ENCODE measurements around the gene RELN. TPM values are rescaled to one million over a fixed set of nuclear protein-coding genes. Genes with fewer than 3 reads are reported as not detected.

Gene RELN
- total and polyA plus RNA-seq, 2 experiments from 2014 or later = 3.9 to 22.0 TPM

DNA sequence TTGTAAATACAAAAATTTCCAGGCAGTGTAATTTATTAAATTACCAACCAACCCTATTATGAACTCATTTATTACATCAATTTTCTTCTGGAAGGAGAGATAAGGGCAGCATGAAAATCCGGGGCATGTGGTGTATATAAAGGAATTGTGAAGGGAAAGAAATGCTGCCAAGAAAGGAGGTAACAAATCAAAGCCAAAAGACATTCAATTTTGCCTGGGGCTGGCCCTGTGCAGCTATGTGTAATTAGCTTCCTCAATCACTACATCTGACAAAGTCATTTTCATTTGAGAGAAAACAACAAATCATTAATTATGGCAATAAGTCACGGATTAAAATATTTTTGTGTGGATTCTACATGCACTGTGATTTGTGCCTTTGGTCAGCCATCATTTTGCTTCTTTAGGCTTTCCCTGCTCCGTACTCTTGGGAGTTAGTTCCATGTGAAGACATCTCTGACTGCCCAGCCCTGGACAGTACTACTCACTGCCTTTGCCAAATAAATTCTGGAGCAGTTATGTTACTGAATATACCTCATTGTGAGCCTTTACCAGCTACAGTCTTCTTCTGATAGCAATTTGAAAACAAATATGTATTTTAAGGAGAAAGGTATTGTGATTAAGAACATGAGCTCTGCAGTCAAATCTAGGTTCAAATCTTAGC, 191.7 kb downstream of the RELN start:
- no peak for DNase-seq (ENCODE audit: low spot score)
- H3K9me3 ChIP-seq (ENCODE audit: low read depth) = no peaks in the 10 kb centered on the region
- H3K79me2 ChIP-seq = no peaks in the 10 kb centered on the region
- TF ChIP-seq EZH2phosphoT487 (IDR thresholded peaks at IDR 0.05; ENCODE audit: low read depth, severe bottlenecking, unreplicated experiment) (no peak), EZH2 (IDR thresholded peaks at IDR 0.05; ENCODE audit: borderline replicate concordance) (no peak)
- TF ChIP-seq, protein P1, sequence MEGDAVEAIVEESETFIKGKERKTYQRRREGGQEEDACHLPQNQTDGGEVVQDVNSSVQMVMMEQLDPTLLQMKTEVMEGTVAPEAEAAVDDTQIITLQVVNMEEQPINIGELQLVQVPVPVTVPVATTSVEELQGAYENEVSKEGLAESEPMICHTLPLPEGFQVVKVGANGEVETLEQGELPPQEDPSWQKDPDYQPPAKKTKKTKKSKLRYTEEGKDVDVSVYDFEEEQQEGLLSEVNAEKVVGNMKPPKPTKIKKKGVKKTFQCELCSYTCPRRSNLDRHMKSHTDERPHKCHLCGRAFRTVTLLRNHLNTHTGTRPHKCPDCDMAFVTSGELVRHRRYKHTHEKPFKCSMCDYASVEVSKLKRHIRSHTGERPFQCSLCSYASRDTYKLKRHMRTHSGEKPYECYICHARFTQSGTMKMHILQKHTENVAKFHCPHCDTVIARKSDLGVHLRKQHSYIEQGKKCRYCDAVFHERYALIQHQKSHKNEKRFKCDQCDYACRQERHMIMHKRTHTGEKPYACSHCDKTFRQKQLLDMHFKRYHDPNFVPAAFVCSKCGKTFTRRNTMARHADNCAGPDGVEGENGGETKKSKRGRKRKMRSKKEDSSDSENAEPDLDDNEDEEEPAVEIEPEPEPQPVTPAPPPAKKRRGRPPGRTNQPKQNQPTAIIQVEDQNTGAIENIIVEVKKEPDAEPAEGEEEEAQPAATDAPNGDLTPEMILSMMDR (IDR thresholded peaks at IDR 0.05; ENCODE audit: poor library complexity) = no peak
- no peak overlapping the region for H3K4me2 ChIP-seq
- 71% methylated on average over 3 of the region's 3 CpGs for WGBS (ENCODE audit: low lambda C conversion rate, missing lambda C conversion rate)
- no peaks in the 10 kb centered on the region for H4K20me1 ChIP-seq (ENCODE audit: insufficient read depth, poor library complexity, severe bottlenecking)
- H3K36me3 ChIP-seq (replicated peaks; ENCODE audit: insufficient read depth, low read depth) = no peaks in the 10 kb centered on the region
- no peak overlapping the region for H2AFZ ChIP-seq
- no peak overlapping the region for H3K27ac ChIP-seq
- H3K4me3 ChIP-seq = no peak overlapping the region
- no peaks in the 10 kb centered on the region for H3K9me2 ChIP-seq (replicated peaks; ENCODE audit: insufficient read depth)
- no peaks in the 10 kb centered on the region for H3K27me3 ChIP-seq
- H3K4me1 ChIP-seq (ENCODE audit: insufficient read depth) = no peaks in the 10 kb centered on the region

DNA sequence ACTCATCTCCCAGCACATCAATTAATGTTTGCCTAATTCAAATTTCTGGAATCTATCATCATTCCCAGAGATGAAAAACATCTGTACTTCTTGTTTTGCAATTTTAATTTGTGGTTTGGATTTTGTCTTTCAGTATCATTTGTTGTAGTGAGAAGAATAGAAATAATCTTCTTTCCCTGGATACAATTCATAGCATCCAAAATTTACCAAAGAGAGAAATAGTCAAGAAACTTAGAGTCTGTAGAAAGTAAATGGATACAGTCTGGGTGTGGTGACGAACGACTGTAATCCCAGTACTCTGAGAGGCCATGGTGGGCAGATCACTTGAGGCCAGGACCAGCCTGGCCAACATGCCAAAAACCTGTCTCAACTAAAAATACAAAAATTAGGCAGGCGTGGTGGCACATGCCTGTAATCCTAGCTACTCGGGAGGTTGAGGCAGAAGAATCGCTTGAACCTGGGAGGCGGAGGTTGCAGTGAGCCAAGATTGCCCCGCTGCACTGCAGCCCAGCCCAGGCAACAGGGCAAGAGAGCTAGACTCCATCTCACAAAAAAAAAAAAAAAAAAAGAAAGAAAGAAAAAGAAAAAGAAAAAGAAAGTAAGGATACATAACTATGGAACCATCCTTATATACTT, 193.0 kb downstream of the RELN start:
- Histone ChIP-seq H3K27me3 (no peaks in the 10 kb centered on the region), H2AFZ (no peak overlapping the region), H3K4me3 (no peak overlapping the region), H4K20me1 (ENCODE audit: insufficient read depth, poor library complexity, severe bottlenecking) (no peaks in the 10 kb centered on the region), H3K79me2 (no peaks in the 10 kb centered on the region), H3K36me3 (replicated peaks; ENCODE audit: insufficient read depth, low read depth) (no peaks in the 10 kb centered on the region), H3K9me2 (replicated peaks; ENCODE audit: insufficient read depth) (no peaks in the 10 kb centered on the region), H3K27ac (no peak overlapping the region), H3K4me1 (ENCODE audit: insufficient read depth) (no peaks in the 10 kb centered on the region), H3K4me2 (no peak overlapping the region), H3K9me3 (ENCODE audit: low read depth) (no peaks in the 10 kb centered on the region)
- 93% methylated on average over 7 of the region's 7 CpGs for WGBS (ENCODE audit: low lambda C conversion rate, missing lambda C conversion rate)
- TF ChIP-seq EZH2 (IDR thresholded peaks at IDR 0.05; ENCODE audit: borderline replicate concordance) (no peak), EZH2phosphoT487 (IDR thresholded peaks at IDR 0.05; ENCODE audit: low read depth, severe bottlenecking, unreplicated experiment) (no peak)
- TF ChIP-seq, protein P1 (IDR thresholded peaks at IDR 0.05; ENCODE audit: poor library complexity) = no peak
- no peak for DNase-seq (ENCODE audit: low spot score)

DNA sequence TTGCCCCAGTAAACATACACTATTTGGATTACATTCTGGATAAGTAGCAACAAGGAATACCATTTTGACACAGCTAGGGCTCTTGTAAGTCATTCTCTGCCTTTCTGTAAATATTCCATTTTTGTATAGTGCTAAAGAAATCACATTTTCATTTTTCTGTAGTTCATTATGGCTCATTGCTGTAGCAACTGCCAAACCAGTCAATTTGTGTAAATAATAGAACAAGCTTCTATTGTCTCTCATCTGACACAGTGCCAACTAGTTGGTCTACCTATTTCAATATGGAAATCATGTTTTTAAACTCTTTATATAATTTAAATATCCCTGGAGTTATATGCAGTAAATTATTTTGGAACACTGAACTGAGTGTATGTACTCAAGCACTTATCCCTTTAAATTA, 193.7 kb downstream of the RELN start:
- no peaks in the 10 kb centered on the region for H3K79me2 ChIP-seq
- no peak for DNase-seq (ENCODE audit: low spot score)

DNA sequence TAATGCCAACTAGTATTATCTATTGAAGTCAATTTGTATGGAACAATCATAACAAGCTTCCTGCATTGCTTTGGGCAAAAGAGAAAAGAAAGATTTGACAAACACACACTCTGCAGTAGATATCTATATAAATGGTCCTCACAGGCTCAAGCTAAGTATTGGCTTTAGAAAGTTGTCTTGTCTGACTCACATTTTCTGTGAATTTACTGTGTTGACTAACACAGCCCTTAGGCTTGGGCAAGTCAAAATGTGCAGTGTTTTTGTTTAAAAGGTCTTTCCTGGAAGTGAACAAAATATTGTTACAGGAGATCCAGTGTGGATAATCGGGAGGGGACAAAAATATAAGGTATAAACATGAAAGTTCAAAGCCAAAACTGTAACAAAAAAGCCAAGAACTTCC, 194.4 kb downstream of the RELN start:
- H3K27ac ChIP-seq = no peak overlapping the region
- no peak overlapping the region for H3K4me2 ChIP-seq
- H3K9me3 ChIP-seq (ENCODE audit: low read depth) = no peaks in the 10 kb centered on the region
- H3K27me3 ChIP-seq = no peaks in the 10 kb centered on the region
- no peak overlapping the region for H3K4me3 ChIP-seq
- no peaks in the 10 kb centered on the region for H3K36me3 ChIP-seq (replicated peaks; ENCODE audit: insufficient read depth, low read depth)
- no peaks in the 10 kb centered on the region for H3K79me2 ChIP-seq
- DNase-seq (ENCODE audit: low spot score) = no peak
- H2AFZ ChIP-seq = no peak overlapping the region
- 84% methylated on average over 1 of the region's 1 CpG for WGBS (ENCODE audit: low lambda C conversion rate, missing lambda C conversion rate)
- TF ChIP-seq, protein P1 (IDR thresholded peaks at IDR 0.05; ENCODE audit: poor library complexity) = no peak
- TF ChIP-seq EZH2 (IDR thresholded peaks at IDR 0.05; ENCODE audit: borderline replicate concordance) = no peak
- TF ChIP-seq EZH2phosphoT487 (IDR thresholded peaks at IDR 0.05; ENCODE audit: low read depth, severe bottlenecking, unreplicated experiment) = no peak
- H4K20me1 ChIP-seq (ENCODE audit: insufficient read depth, poor library complexity, severe bottlenecking) = no peaks in the 10 kb centered on the region
- H3K4me1 ChIP-seq (ENCODE audit: insufficient read depth) = no peaks in the 10 kb centered on the region
- no peaks in the 10 kb centered on the region for H3K9me2 ChIP-seq (replicated peaks; ENCODE audit: insufficient read depth)

More for the DNA sequence above, 193.7 kb downstream of the RELN start:
- no peak overlapping the region for H3K4me2 ChIP-seq
- no peaks in the 10 kb centered on the region for H3K27me3 ChIP-seq
- no peaks in the 10 kb centered on the region for H3K4me1 ChIP-seq (ENCODE audit: insufficient read depth)
- H4K20me1 ChIP-seq (ENCODE audit: insufficient read depth, poor library complexity, severe bottlenecking) = no peaks in the 10 kb centered on the region
- H2AFZ ChIP-seq = no peak overlapping the region
- H3K9me3 ChIP-seq (ENCODE audit: low read depth) = no peaks in the 10 kb centered on the region
- no peaks in the 10 kb centered on the region for H3K36me3 ChIP-seq (replicated peaks; ENCODE audit: insufficient read depth, low read depth)
- no peaks in the 10 kb centered on the region for H3K9me2 ChIP-seq (replicated peaks; ENCODE audit: insufficient read depth)
- H3K27ac ChIP-seq = no peak overlapping the region
- TF ChIP-seq EZH2 (IDR thresholded peaks at IDR 0.05; ENCODE audit: borderline replicate concordance) = no peak
- no peak for TF ChIP-seq EZH2phosphoT487 (IDR thresholded peaks at IDR 0.05; ENCODE audit: low read depth, severe bottlenecking, unreplicated experiment)
- no peak overlapping the region for H3K4me3 ChIP-seq

Measured in hepatocyte (in vitro differentiated cells).